Fibroblast of the conjunctiva (primary cell): ENCODE measurements around the gene BICC1.

ENCODE experiments used
- DNase-seq: peaks from one replicate; pipeline ENCODE4 v3.0.0-alpha.2; 2010; ENCODE audit warnings: low read depth

The BICC1 gene, protein sequence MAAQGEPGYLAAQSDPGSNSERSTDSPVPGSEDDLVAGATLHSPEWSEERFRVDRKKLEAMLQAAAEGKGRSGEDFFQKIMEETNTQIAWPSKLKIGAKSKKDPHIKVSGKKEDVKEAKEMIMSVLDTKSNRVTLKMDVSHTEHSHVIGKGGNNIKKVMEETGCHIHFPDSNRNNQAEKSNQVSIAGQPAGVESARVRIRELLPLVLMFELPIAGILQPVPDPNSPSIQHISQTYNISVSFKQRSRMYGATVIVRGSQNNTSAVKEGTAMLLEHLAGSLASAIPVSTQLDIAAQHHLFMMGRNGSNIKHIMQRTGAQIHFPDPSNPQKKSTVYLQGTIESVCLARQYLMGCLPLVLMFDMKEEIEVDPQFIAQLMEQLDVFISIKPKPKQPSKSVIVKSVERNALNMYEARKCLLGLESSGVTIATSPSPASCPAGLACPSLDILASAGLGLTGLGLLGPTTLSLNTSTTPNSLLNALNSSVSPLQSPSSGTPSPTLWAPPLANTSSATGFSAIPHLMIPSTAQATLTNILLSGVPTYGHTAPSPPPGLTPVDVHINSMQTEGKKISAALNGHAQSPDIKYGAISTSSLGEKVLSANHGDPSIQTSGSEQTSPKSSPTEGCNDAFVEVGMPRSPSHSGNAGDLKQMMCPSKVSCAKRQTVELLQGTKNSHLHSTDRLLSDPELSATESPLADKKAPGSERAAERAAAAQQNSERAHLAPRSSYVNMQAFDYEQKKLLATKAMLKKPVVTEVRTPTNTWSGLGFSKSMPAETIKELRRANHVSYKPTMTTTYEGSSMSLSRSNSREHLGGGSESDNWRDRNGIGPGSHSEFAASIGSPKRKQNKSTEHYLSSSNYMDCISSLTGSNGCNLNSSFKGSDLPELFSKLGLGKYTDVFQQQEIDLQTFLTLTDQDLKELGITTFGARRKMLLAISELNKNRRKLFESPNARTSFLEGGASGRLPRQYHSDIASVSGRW

DNA sequence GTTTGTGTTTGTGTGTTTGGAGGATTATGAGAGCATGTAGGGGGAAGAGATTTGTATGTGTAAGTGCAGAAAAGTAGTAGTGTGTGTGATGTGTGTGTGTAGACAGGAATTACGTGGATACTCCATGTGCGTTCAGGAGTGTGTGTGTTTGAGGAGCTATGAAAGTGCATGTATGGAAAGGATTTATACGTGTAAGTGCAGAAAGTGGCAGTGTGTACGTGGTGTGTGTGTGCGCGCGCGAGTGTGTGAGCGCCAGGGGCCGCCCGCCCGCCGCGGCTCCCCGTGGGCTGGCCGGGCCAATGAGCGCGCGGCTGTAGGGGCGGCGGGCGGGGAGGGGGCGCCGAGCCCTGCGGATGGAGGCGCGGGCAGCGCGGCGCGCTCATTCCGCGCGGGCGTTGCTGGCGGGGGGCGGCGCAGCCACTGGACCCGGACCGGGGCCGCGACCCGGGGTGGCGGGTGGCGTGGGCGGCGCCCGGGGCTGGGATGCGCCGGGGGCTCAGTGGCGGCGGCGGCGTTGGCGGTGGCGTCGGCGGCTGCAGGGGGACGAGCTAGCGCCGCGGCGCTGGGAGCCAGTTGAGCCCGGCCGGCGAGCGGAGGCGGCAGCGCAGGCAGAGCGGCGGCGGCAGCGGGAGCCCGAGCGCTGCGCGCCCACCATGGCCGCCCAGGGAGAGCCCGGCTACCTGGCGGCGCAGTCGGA lies at the start of gene BICC1:
TSS of gene BICC1 (plus strand) at position 382 of the 697 bp plus-strand sequence. CDS start at position 654, 272 bp downstream.
- DNase-seq = no peak

- no peak for DNase-seq
Observed at GRCh38 chr10:58464956-58465355, 47.7 kb upstream of the BICC1 start.

DNA sequence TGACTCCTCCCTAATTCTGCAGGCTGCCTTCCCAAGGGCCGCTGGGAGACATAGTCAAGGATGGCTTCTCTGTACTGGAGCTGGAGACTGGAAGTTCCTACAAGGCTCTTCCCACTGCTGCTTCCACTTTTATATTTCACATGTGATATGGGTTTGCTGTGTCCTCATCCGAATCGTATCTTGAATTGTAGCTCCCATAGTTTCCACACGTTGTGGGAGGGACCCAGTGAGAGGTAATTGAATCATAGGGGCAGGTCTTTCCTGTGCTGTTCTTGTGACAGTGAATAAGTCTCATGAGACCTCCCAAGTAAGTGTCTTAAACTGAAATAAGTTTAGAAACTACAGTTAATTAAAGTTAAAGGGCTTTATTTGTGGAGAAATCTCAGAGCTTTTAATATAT lies 47.0 kb upstream of the BICC1 start:
- DNase-seq = no peak

DNA sequence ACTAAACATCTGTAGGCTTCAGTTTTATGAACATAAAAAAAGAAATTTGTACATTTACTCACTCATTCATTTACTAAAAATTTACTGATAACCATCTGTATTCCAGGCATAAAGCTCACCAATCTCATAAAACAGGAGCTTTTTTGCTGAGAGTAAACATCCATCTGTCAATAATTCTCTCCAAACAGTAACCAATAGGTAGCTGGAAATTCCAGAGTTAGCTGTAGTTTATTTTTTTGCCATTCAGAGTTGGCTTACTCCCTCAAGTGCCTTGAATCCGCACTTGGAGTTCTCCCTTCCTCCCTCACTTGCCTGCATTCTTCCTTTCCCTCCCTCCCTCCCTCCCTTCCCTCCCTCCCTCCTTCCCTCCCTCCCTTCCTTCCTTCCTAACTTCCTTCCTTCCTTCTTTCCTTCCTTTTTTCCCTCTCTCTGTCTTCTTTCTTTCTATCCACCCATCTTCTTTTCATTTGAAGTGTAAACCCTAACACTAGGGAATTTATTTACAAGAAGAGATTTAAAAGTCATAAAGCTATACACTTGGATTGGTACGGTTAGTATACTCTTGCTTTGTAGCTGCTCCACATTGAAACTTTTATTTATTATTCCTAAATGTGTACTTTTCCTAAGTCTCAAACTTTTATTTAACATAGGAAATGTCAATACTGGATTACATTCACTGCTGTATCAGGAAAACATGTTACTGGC lies 44.6 kb upstream of the BICC1 start:
- no peak for DNase-seq

GRCh38 chr10:58473976-58474375 lies 38.7 kb upstream of the BICC1 start:
- no peak for DNase-seq

GRCh38 chr10:58475322-58476277 lies 37.1 kb upstream of the BICC1 start:
- no peak for DNase-seq

GRCh38 chr10:58477122-58477521 lies 35.5 kb upstream of the BICC1 start:
- DNase-seq = no peak

- no peak for DNase-seq
Observed at GRCh38 chr10:58477902-58478301, 34.8 kb upstream of the BICC1 start.

- no peak for DNase-seq
Observed at GRCh38 chr10:58479045-58479444, 33.6 kb upstream of the BICC1 start.

- DNase-seq = no peak
Observed at GRCh38 chr10:58480321-58480720, 32.4 kb upstream of the BICC1 start.

- no peak for DNase-seq
Observed at GRCh38 chr10:58481569-58482109, 31.0 kb upstream of the BICC1 start.

- no peak for DNase-seq
Observed at GRCh38 chr10:58486821-58487220, 25.9 kb upstream of the BICC1 start.

DNA sequence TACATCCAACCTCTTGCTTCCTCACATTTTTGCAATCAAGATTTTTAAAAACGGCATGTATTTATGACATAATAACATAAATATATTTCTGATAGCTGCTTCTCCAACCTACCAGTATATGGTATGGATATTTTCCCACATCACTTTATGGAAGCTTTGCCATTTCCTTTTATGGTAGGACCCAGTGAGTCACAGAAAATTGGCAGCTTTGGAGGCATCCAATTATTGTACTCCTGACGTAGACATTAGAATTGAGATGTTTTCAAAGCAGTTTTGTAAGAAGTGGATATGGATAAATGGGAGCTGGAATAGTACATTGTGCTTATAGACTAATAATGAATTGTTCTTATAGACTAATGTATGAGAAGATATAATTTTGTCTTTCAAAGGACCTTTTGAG lies 23.8 kb upstream of the BICC1 start:
- DNase-seq = no peak

DNA sequence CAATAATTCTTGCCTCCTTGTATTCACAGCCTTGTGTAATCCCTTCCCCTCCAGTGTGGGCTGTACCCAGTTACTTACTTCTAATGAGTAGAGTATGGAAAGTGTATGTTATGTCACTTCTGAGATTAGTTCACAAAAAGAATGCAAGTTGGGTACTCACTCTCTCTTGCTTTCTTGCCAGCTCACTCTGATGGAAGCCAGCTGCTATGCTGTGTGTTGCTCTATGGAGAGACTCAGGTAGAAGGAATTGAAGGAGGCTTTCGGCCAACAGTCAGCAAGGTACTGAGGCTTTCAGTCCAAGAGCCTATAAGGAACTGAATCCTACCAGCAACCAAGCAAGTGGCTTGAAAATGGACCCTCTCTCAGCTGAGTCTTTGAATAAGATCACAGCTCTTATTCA lies 9.7 kb upstream of the BICC1 start:
- no peak for DNase-seq

DNA sequence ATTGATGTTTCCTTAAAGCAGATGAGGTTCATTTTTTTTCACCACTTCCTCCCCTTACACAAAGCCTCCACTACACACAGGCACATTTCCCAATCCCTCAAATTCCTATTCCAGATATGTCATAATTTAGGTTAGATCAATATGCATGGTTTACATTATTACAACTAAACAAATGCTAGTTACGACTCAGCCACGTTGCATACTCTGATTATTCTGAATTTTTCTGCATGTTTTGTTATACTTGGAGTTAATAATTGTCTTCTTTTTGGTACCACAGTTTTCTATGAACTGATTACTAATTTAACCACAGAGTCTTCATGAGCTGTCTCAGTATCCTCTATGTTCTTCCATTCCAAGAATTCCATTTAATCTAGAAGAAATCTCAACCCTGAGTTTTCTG lies 4.4 kb upstream of the BICC1 start:
- no peak for DNase-seq

DNA sequence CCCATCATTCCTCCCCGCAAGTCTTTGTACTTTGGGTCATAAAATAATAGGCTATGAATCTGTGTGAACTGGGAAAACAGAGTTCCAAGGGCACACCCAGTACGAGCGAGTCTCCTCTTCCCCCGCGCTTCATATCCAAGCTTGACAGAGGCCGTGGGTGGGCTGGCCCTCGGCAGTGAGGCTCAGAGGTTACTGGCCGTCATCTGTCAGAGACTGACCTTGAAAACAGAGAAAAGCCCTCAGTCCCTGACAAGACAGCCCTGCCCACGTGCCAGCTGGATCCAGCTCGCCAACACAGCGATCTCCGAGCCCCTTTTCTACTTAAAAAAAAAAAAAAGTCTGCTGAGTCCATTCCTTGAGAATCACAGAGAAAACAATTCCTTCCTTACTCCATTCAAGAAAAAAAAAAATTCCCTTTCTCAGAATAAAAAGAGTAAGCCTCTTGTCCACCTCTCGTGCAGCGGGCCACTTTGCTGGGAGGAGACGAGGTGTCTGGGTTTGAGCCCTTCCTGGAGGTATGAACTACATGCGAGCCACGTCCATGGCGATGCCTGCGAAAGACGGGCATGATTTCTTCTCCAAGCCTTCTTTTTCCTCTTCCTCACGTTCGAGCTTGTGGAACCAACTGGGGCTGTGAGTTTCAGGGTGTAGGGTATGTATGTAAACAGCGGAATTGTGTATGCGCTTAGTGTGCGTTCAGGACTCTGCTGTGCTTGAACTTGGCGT lies 744 bp upstream of the BICC1 start:
- no peak for DNase-seq

DNA sequence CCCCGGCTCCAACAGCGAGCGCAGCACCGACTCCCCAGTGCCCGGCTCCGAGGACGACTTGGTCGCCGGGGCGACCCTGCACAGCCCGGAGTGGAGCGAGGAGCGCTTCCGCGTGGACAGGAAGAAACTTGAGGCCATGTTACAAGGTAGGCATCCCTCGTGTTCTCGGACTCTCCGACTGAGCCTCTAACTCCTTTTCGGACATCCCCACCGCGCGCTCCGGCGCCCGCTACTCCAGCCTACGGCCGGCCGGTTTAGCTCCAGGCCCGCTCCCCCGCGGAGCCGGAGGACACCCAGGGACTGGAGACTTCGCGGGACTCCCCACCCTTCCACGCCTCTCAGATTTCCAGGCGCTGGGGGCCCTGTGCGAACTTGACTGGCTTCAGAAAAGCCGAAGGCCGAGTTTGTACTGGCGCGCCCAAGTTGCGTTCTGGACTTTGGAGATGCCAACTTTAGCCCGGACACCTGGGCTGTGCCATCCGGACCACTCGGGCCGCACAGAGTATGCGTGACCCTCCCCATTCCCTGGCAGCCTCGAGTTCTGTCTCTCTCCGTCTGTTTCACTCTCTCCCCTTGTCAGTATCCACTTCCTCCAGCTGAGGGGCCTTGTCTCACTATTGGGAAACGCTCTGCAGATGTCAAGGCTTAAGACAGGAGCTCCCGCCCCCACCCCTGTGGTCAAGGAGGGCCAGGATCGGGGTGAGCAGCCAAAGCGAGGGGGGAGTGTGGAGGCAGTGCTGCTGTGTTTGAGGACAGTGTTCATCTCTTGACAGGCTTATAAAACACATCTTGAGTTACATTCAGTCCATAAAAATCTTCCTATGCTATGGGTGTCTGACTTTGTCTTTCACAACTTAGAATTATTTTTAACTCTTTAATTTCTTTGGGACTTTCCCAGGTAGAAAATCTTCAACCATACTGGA lies 777 bp downstream of the BICC1 start:
- peak; percentile 59 for DNase-seq

- DNase-seq = no peak
Observed at GRCh38 chr10:58514111-58514770, 1.6 kb downstream of the BICC1 start.
